BJ (cell line): ENCODE results near the gene THG1L. TPM values are rescaled to one million over a fixed set of nuclear protein-coding genes. Genes with fewer than 3 reads are reported as not detected.
"Not testable (repeated sequence)": the region's sequence is repeated elsewhere in the genome, so short reads cannot be mapped to it uniquely, and the experiment has no call there.

Source experiments
- CTCF ChIA-PET: fragments of 350-600 bp; formaldehyde crosslinking; extraction: SDS; loops from one replicate; lab custom pipeline; 2021; ENCODE audit warnings: antibody characterized with exemption, inconsistent platforms; lab: Yijun Ruan, JAX
- POLR2A ChIA-PET: fragments of 300-600 bp; sonication (Branson Sonifier 250); formaldehyde crosslinking; extraction: SDS; loops from one replicate; lab custom pipeline; 2021; ENCODE audit warnings: antibody characterized with exemption; lab: Charles Lee
- DNase-seq: peaks from one replicate; pipeline ENCODE4 v3.0.0-alpha.2; 2011; ENCODE audit warnings: low read depth
- H3K27me3 ChIP-seq: 2 replicates; pipeline ENCODE4 v1.6.0; 2011; ENCODE audit warnings: low read length; ENCODE audit not compliant: control insufficient read depth, insufficient read depth
- H3K36me3 ChIP-seq: 2 replicates; pipeline ENCODE4 v1.5.1; 2011; ENCODE audit warnings: low read length; ENCODE audit not compliant: control insufficient read depth, insufficient read depth
- H3K4me3 ChIP-seq: 2 replicates; pipeline ENCODE4 v1.5.1; 2011; ENCODE audit warnings: low read depth, mild to moderate bottlenecking, control low read depth, low read length
- polyA minus RNA-seq: library from RNA; depleted of rRNA, polyadenylated mRNA; stranded (reverse); fragments of >200 nt; gene quantifications from 2 replicates; pipeline ENCODE4 v1.2.3, GENCODE V29; 2011; rRNA and poly(A)+ RNA removed
- polyA plus RNA-seq: library from polyadenylated mRNA; depleted of rRNA; stranded (reverse); fragments of >200 nt; gene quantifications from 2 replicates; pipeline ENCODE4 v1.2.3, GENCODE V29; 2011; rRNA removed
- TF ChIP-seq, protein P1 (sequence below): IDR thresholded peaks from 2 replicates; pipeline ENCODE4 v1.5.1; 2011; ENCODE audit warnings: low read depth, mild to moderate bottlenecking, control low read depth, inconsistent platforms, low read length, moderate library complexity; ENCODE audit not compliant: insufficient read depth

Gene THG1L
- 22.7 and 29.5 TPM in 2 replicates for polyA plus RNA-seq
- polyA minus RNA-seq, result 19.0 and 24.7 TPM in 2 replicates

GRCh38 chr5:157731272-157732129, at the start of gene THG1L:
THG1L (plus strand) TSS chr5:157731420; CDS start chr5:157731441, 21 bp downstream.
- DNase-seq, result peak; percentile 93
- H3K4me3 ChIP-seq, result peak within 1 kb of the TSS; percentile 61
- TF ChIP-seq, protein P1, sequence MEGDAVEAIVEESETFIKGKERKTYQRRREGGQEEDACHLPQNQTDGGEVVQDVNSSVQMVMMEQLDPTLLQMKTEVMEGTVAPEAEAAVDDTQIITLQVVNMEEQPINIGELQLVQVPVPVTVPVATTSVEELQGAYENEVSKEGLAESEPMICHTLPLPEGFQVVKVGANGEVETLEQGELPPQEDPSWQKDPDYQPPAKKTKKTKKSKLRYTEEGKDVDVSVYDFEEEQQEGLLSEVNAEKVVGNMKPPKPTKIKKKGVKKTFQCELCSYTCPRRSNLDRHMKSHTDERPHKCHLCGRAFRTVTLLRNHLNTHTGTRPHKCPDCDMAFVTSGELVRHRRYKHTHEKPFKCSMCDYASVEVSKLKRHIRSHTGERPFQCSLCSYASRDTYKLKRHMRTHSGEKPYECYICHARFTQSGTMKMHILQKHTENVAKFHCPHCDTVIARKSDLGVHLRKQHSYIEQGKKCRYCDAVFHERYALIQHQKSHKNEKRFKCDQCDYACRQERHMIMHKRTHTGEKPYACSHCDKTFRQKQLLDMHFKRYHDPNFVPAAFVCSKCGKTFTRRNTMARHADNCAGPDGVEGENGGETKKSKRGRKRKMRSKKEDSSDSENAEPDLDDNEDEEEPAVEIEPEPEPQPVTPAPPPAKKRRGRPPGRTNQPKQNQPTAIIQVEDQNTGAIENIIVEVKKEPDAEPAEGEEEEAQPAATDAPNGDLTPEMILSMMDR, result no peak
- ChIA-PET POLR2A (interaction anchor here (0.6 kb wide), 1 partner anchor 21 kb away, joined by 9 read pairs; no protein-coding TSS in a partner anchor), CTCF (interaction anchor here (0.9 to 5.4 kb wide), 6 partner anchors 12 to 404 kb away, joined by 3 to 42 read pairs (median 4); partner anchors contain the start of gene LSM11)
- peaks cover 4% of the 10 kb centered on the region; the same call in 1 of the 2 replicates for H3K36me3 ChIP-seq
- H3K27me3 ChIP-seq, result no peaks in the 10 kb centered on the region

- Histone ChIP-seq H3K36me3 (no peaks in the 10 kb centered on the region), H3K4me3 (no peak overlapping the region), H3K27me3 (no peaks in the 10 kb centered on the region)
- ChIA-PET POLR2A (interaction anchor here (0.6 kb wide), 1 partner anchor 29 kb away, joined by 3 read pairs; no protein-coding TSS in a partner anchor), CTCF (interaction anchor here (0.6 to 0.8 kb wide), 2 partner anchors 36 to 344 kb away, joined by 3 read pairs; no protein-coding TSS in a partner anchor)
- TF ChIP-seq, protein P1, result no peak
- no peak for DNase-seq
Measured at GRCh38 chr5:157682257-157682656, 49.0 kb upstream of the THG1L start.

DNA sequence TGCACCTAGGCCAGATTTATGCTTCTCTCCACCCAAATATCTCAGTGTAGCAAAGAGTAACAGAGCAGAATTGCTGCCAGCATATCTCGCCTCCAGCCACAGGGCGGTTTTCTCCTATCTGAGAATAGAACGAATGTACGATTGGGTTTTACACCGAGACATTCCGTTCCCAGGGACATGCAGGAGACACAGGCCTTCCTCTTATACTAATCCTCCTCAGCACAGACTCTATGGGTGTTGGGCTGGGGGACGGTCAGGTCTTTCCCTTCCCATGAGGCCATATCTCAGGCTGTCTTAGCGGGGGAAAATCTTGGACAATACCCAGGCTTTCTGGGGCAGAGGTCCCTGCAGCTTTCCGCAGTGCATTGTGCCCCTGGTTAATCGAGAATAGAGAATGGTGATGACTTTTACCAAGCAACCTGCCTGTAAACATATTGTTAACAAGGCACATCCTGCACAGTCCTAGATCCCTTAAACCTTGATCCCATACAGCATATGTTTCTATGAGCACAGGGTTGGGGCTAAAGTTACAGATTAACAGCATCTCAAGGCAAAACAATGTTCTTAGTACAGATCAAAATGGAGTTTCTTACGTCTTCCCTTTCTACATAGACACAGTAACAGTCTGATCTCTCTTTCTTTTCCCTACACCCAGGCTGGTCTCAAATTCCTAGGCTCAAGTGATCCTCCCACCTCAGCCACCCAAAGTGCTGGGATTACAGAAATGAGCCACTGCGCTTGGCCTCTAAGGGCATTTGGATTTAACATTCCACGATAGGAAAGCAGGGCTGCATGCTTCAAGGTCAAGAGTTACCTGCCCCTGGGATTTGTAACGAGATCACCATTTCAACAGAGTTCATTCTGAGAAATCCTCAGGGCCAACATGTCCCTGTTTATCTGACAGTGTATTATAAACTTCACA, 44.7 kb upstream of the THG1L start:
- CTCF ChIA-PET, H3K27me3 ChIP-seq, H3K4me3 ChIP-seq, POLR2A ChIA-PET, H3K36me3 ChIP-seq, DNase-seq: not testable (repeated sequence)

DNA sequence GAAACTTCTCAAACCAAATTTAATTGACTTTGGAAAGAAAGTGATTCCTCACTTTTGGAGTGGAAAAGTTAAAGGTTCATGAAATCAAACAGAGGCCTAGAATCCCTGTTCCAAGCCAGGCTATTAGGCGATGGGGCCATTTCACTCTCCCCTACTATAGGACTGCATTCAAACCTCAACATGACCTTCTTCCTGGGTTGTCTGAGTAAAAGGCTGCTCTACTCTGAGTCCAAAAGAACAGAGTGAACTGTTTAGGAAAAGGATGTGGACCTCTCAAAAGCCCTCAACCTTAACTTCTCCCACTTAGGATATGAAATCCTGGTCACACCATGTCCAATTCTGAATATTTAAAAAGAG, 44.0 kb upstream of the THG1L start:
- TF ChIP-seq, protein P1, result no peak
- no peaks in the 10 kb centered on the region for H3K27me3 ChIP-seq
- ChIA-PET POLR2A (no interaction called here), CTCF (no interaction called here)
- no peak overlapping the region for H3K4me3 ChIP-seq
- DNase-seq, result no peak
- H3K36me3 ChIP-seq, result no peaks in the 10 kb centered on the region

DNA sequence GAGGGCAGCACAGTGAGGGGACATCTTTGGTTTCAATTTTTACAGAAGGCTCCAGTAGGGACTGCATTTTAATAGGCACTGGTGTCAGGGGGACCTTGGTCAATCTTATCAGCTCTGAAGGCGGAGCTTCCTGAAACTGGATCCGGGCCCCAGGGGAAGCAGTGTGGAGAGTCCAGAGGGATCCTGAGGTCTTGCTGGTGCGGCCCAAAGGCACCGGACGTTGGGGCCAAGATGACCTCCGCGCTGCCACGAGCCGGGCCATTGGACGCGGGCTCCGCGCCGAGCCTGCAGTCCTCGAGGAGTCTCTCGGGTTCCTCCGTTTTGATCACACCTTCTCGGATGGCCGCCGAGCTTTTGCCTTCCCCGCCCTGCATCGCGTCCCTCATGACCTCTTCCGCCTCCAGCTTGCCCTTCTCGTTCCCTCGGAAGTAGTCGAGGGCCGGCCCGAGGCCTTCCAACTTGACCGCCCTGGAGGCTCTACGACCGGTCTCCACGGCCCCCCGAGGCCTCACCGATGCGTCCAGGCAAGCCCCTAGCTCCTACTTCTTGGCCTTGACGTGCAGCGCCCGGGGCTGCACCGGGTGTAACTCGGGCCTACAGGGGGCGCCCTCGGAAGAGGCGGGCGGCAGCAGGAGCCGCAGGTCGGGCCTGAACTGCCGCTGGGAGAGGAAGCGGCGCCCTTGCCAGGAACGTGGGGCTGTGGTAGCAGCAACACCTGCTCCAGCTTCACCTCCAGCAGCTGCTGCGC, 41.1 kb upstream of the THG1L start:
- Histone ChIP-seq H3K4me3 (no peak overlapping the region), H3K36me3 (no peaks in the 10 kb centered on the region), H3K27me3 (no peaks in the 10 kb centered on the region)
- TF ChIP-seq, protein P1, result peak; percentile 31
- no peak for DNase-seq
- ChIA-PET POLR2A (no interaction called here), CTCF (interaction anchor here (1.0 to 1.7 kb wide), 3 partner anchors 9 to 20 kb away, joined by 3 to 4 read pairs (median 3); no protein-coding TSS in a partner anchor)
